ENCODE data around the gene FRMD5.
"Not testable (repeated sequence)": the region's sequence is repeated elsewhere in the genome, so short reads cannot be mapped to it uniquely, and the experiment has no call there.

Gene FRMD5

GRCh38 chr15:44087578-44088465, 107.2 kb downstream of the FRMD5 start:
- DNase-seq: no peak

GRCh38 chr15:44084770-44085169, 110.3 kb downstream of the FRMD5 start:
- no peak for DNase-seq

- no peak for DNase-seq
These were observed 110.9 kb downstream of the FRMD5 start for GRCh38 chr15:44084171-44084570.

GRCh38 chr15:44082558-44083157, 112.4 kb downstream of the FRMD5 start:
- DNase-seq: no peak

GRCh38 chr15:44081026-44082013, 113.8 kb downstream of the FRMD5 start:
- no peak for DNase-seq

- DNase-seq: no peak
These were observed 119.5 kb downstream of the FRMD5 start for GRCh38 chr15:44075535-44075934.

GRCh38 chr15:44069489-44069888, 125.6 kb downstream of the FRMD5 start:
- DNase-seq: no peak

- no peak for DNase-seq
These were observed 126.7 kb downstream of the FRMD5 start for GRCh38 chr15:44068347-44068746.

GRCh38 chr15:44066211-44066827, 128.8 kb downstream of the FRMD5 start:
- DNase-seq: peak; percentile 72

GRCh38 chr15:44064706-44065105, 130.4 kb downstream of the FRMD5 start:
- DNase-seq: no peak

GRCh38 chr15:44058126-44058525, 136.9 kb downstream of the FRMD5 start:
- DNase-seq: no peak

- no peak for DNase-seq
These were observed 149.4 kb downstream of the FRMD5 start for GRCh38 chr15:44045661-44046060.

GRCh38 chr15:44045217-44045616, 149.9 kb downstream of the FRMD5 start:
- no peak for DNase-seq

GRCh38 chr15:44038755-44039191, 156.3 kb downstream of the FRMD5 start:
- no peak for DNase-seq

GRCh38 chr15:44035781-44036699, 159.0 kb downstream of the FRMD5 start:
- no peak for DNase-seq

GRCh38 chr15:44034933-44035624, 160.0 kb downstream of the FRMD5 start:
- no peak for DNase-seq

- DNase-seq: no peak
These were observed 160.7 kb downstream of the FRMD5 start for GRCh38 chr15:44034334-44034733.

- no peak for DNase-seq
These were observed 161.2 kb downstream of the FRMD5 start for GRCh38 chr15:44033894-44034293.

GRCh38 chr15:44032820-44033219, 162.3 kb downstream of the FRMD5 start:
- not testable (repeated sequence) for DNase-seq

GRCh38 chr15:44029940-44030568, 165.0 kb downstream of the FRMD5 start:
- DNase-seq: no peak

Measured in NCI-H1694 (cell line).